ENCODE measurements around the gene LRFN2.

The LRFN2 gene

GRCh38 chr6:40558102-40558501 lies 29.1 kb downstream of the LRFN2 start:
- no peak for TF ChIP-seq CTCF (conservative IDR thresholded peaks at IDR 0.05)
- H3K27ac ChIP-seq = no peak overlapping the region

DNA sequence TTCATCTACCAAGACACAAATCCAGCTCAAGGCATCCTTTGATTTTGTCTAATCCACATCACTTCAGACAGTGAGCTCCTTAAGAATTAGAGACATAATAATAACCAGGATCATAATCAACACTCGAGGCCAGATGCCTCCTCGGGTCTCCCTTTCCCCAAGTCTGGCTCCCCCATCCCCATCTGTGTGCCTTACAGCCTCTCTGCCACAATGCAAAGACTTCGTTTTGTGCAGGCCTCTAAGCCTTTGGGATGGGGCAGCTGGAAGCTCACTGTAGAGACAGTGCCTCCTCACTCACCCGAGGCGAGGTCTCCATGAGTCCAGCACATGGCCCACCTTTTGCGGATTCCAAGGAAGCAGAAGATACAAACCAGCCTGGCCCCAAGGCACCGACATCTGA lies 30.3 kb downstream of the LRFN2 start:
- no peak for TF ChIP-seq CTCF (conservative IDR thresholded peaks at IDR 0.05)
- H3K27ac ChIP-seq = no peak overlapping the region

GRCh38 chr6:40556023-40556422 lies 31.1 kb downstream of the LRFN2 start:
- no peak for TF ChIP-seq CTCF (conservative IDR thresholded peaks at IDR 0.05)

GRCh38 chr6:40555092-40555491 lies 32.1 kb downstream of the LRFN2 start:
- no peak for TF ChIP-seq CTCF (conservative IDR thresholded peaks at IDR 0.05)

More at GRCh38 chr6:40556023-40556422, 31.1 kb downstream of the LRFN2 start:
- no peak overlapping the region for H3K27ac ChIP-seq

DNA sequence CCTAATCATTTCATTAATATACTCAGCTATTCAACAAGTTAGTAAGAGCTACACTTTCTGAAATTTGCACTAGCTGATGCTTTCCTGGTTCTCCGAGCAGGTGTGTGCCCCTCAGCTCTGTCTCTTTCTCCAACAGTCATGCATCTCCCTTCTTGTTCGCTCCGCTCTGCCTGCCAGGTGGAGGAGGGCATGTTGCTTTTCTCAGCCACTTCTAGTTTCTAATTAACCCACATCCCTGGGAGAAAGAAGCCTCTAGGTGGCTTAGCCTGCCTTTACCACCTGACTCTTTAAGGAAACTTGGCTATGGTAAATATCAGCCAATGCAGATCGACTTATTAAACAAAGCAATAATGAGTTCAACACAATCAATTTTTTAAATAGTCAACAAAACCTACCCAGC lies 34.2 kb downstream of the LRFN2 start:
- TF ChIP-seq CTCF (conservative IDR thresholded peaks at IDR 0.05) = no peak
- H3K27ac ChIP-seq = no peak overlapping the region

More at GRCh38 chr6:40555092-40555491, 32.1 kb downstream of the LRFN2 start:
- no peak overlapping the region for H3K27ac ChIP-seq

DNA sequence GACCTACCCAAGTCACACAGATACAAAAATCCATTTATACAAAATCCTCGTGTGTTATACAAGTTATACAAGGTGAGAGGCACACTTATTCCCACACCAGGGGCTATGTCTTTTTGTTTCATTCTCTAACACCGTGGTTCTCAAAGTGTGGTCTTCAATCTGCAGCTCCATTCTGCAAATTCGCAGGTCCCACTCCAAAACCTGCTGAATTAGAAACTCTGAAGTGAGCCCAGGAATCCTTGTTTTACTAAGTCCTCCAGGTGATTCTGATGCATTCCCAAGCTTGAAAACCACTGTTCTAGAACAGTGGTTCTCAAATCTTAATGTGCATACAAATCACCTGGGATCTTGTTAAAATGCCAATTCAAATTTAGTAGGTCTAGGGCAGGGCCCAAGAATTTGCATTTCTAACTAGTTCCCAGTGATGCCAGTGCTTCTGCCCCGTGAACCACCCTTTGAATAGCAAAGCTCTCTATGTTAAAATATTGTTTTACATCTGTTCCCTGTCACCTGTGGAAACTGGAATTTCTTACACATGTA lies 35.1 kb downstream of the LRFN2 start:
- no peak for TF ChIP-seq CTCF (conservative IDR thresholded peaks at IDR 0.05)
- no peak overlapping the region for H3K27ac ChIP-seq

DNA sequence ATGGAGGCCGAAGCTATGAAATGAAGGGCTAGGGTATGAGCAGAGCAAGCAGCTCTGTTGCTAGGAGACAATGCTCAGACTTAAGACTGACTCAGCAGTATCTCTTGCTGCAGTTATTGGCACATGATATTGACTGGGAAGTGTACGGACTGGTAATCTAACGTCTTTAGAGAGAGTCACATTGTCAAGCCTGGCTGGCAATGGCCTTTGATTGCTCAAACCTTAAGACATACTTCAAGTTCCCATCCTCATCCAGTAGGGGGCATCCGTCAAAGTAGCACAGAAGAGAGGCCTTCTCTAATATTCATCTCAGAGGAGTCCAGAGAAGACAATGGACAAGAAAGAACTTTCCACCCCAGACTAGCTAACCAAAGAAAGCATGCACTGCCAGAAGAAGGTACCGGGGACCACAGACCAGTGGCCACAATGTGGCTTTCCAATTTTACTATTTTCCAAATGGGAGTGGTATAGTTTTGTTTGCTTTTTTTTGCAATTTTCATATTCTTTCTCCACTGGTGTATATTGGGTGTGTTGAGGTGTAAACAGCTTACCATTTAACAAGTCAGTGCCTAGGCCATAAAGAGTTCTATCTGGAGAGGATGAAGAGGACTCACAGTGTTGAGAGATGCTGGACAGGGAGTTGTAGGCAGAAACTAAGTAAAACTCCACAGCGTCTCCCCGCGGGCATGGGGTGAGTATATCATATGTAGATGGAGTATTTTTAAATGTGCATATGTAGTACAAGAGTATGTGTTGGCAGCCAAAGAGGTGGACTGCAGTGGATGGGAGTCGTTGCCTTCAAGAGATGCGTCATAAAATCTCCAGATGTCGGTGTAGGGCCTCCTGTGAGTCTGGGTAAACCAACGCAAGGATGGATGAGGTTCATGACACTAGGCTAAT lies 36.7 kb downstream of the LRFN2 start:
- TF ChIP-seq CTCF (conservative IDR thresholded peaks at IDR 0.05) = peak; percentile 60
- no peak overlapping the region for H3K27ac ChIP-seq
